Measurements from ENCODE around the gene ATP6V1G3.
"Not testable (repeated sequence)": the region's sequence is repeated elsewhere in the genome, so short reads cannot be mapped to it uniquely, and the experiment has no call there.

ATP6V1G3 gene

GRCh38 chr1:198480876-198481275 lies 59.6 kb downstream of the ATP6V1G3 start:
- Histone ChIP-seq H3K27me3 (ENCODE audit: low read length) (no peaks in the 10 kb centered on the region), H2AFZ (ENCODE audit: low read depth, low read length, severe bottlenecking) (no peak overlapping the region), H3K4me2 (ENCODE audit: low read depth, low read length, poor library complexity, severe bottlenecking) (no peak overlapping the region), H3K9ac (ENCODE audit: low read length) (no peak overlapping the region), H3K36me3 (ENCODE audit: low read length) (no peaks in the 10 kb centered on the region), H3K9me2 (replicated peaks; ENCODE audit: insufficient read depth, low read length) (no peaks in the 10 kb centered on the region), H3K4me3 (ENCODE audit: insufficient read depth, low read length, poor library complexity, severe bottlenecking) (no peak overlapping the region), H4K20me1 (ENCODE audit: low read depth, low read length) (no peaks in the 10 kb centered on the region), H3F3A (ENCODE audit: insufficient read depth) (no peaks in the 10 kb centered on the region), H3K79me2 (ENCODE audit: insufficient read depth, low read length) (no peaks in the 10 kb centered on the region), H3K9me3 (ENCODE audit: insufficient read depth, low read length) (no peaks in the 10 kb centered on the region), H3K27ac (ENCODE audit: low read depth, low read length) (no peak overlapping the region)
- TF ChIP-seq, protein P1, sequence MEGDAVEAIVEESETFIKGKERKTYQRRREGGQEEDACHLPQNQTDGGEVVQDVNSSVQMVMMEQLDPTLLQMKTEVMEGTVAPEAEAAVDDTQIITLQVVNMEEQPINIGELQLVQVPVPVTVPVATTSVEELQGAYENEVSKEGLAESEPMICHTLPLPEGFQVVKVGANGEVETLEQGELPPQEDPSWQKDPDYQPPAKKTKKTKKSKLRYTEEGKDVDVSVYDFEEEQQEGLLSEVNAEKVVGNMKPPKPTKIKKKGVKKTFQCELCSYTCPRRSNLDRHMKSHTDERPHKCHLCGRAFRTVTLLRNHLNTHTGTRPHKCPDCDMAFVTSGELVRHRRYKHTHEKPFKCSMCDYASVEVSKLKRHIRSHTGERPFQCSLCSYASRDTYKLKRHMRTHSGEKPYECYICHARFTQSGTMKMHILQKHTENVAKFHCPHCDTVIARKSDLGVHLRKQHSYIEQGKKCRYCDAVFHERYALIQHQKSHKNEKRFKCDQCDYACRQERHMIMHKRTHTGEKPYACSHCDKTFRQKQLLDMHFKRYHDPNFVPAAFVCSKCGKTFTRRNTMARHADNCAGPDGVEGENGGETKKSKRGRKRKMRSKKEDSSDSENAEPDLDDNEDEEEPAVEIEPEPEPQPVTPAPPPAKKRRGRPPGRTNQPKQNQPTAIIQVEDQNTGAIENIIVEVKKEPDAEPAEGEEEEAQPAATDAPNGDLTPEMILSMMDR (IDR thresholded peaks at IDR 0.05; ENCODE audit: insufficient read depth, low read length, poor library complexity, severe bottlenecking): no peak
- TF ChIP-seq EZH2phosphoT487 (conservative IDR thresholded peaks at IDR 0.05; ENCODE audit: low read length): no peak

DNA sequence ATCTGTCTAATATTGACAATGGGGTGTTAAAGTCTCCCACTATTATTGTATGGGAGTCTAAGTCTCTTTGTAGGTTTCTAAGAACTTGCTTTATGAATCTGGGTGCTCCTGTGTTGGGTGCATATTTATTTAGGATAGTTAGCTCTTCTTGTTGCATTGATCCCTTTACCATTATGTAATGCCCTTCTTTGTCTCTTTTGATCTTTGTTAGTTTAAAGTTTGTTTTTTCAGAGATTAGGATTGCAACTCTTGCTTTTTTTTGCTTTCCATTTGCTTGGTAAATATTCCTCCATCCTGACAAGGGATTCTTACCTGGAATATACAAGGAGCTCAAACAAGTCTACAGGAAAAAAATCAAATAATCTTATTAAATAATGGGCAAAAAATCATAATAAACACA lies 63.1 kb downstream of the ATP6V1G3 start:
- H3K27ac ChIP-seq (ENCODE audit: low read depth, low read length); H4K20me1 ChIP-seq (ENCODE audit: low read depth, low read length); H2AFZ ChIP-seq (ENCODE audit: low read depth, low read length, severe bottlenecking); H3F3A ChIP-seq (ENCODE audit: insufficient read depth); H3K27me3 ChIP-seq (ENCODE audit: low read length); H3K9me3 ChIP-seq (ENCODE audit: insufficient read depth, low read length); H3K4me3 ChIP-seq (ENCODE audit: insufficient read depth, low read length, poor library complexity, severe bottlenecking); H3K79me2 ChIP-seq (ENCODE audit: insufficient read depth, low read length); H3K36me3 ChIP-seq (ENCODE audit: low read length); H3K4me2 ChIP-seq (ENCODE audit: low read depth, low read length, poor library complexity, severe bottlenecking); H3K9ac ChIP-seq (ENCODE audit: low read length); H3K9me2 ChIP-seq (replicated peaks; ENCODE audit: insufficient read depth, low read length): not testable (repeated sequence)

Measured in SU-DHL-6 (cell line).